HG03439 (cell line): ENCODE measurements around the gene SYT12.

ENCODE experiments used
- ATAC-seq: cut with Tn5 transposase; IDR thresholded peaks from one replicate; pipeline ENCODE4 v1.9.1; 2021; ENCODE audit warnings: mild to moderate bottlenecking, moderate library complexity; ENCODE audit not compliant: unreplicated experiment

Gene SYT12

GRCh38 chr11:67027483-67027930 lies 4.6 kb downstream of the SYT12 start:
- ATAC-seq, result no peak

GRCh38 chr11:67027943-67028542 lies 5.1 kb downstream of the SYT12 start:
- peak; percentile 73 for ATAC-seq

- ATAC-seq, result no peak
These were observed 6.2 kb downstream of the SYT12 start for GRCh38 chr11:67029146-67029545.

- no peak for ATAC-seq
These were observed 8.0 kb downstream of the SYT12 start for GRCh38 chr11:67030976-67031375.

- ATAC-seq, result no peak
These were observed 9.0 kb downstream of the SYT12 start for GRCh38 chr11:67031791-67032561.

GRCh38 chr11:67032830-67033551 lies 10.1 kb downstream of the SYT12 start:
- no peak for ATAC-seq

GRCh38 chr11:67033661-67034166 lies 10.8 kb downstream of the SYT12 start:
- ATAC-seq, result no peak

- ATAC-seq, result no peak
These were observed 11.4 kb downstream of the SYT12 start for GRCh38 chr11:67034350-67034749.

GRCh38 chr11:67040147-67040546 lies 17.2 kb downstream of the SYT12 start:
- ATAC-seq, result no peak

GRCh38 chr11:67041602-67042001 lies 18.7 kb downstream of the SYT12 start:
- ATAC-seq, result no peak

- no peak for ATAC-seq
These were observed 20.8 kb downstream of the SYT12 start for GRCh38 chr11:67043572-67044349.

GRCh38 chr11:67044496-67044895 lies 21.6 kb downstream of the SYT12 start:
- no peak for ATAC-seq

- ATAC-seq, result no peak
These were observed 22.4 kb downstream of the SYT12 start for GRCh38 chr11:67045314-67045713.

- ATAC-seq, result no peak
These were observed 25.7 kb downstream of the SYT12 start for GRCh38 chr11:67048515-67049130.

- ATAC-seq, result no peak
These were observed 27.2 kb downstream of the SYT12 start for GRCh38 chr11:67050139-67050538.

GRCh38 chr11:67051180-67051893 lies 28.4 kb downstream of the SYT12 start:
- no peak for ATAC-seq

- no peak for ATAC-seq
These were observed 29.1 kb downstream of the SYT12 start for GRCh38 chr11:67051945-67052488.

- no peak for ATAC-seq
These were observed 30.0 kb downstream of the SYT12 start for GRCh38 chr11:67052891-67053290.

- no peak for ATAC-seq
These were observed 31.0 kb downstream of the SYT12 start for GRCh38 chr11:67053896-67054329.
